Fibroblast of villous mesenchyme (primary cell): ENCODE results near the gene EIF5. TPM values are rescaled to one million over a fixed set of nuclear protein-coding genes. Genes with fewer than 3 reads are reported as not detected.

Source experiments
- DNase-seq: peaks from one replicate; pipeline ENCODE4 v3.0.0-alpha.2; 2010; ENCODE audit warnings: low read depth
- H3K4me3 ChIP-seq: 2 replicates; pipeline ENCODE4 v1.5.1; 2011; ENCODE audit warnings: low read depth, mild to moderate bottlenecking, low read length
- CTCF ChIP-seq: IDR thresholded peaks from 2 replicates; pipeline ENCODE4 v1.5.1; 2012; ENCODE audit warnings: low read depth, mild to moderate bottlenecking, low read length; ENCODE audit not compliant: insufficient read depth
- total RNA-seq: library from RNA; depleted of rRNA; stranded (reverse); fragments of >200 nt; gene quantifications from 2 replicates; pipeline ENCODE4 v1.2.3, GENCODE V29; 2012

The EIF5 gene
- total RNA-seq, 1 donor = 122 TPM

- DNase-seq = no peak
- H3K4me3 ChIP-seq = no peak overlapping the region
- no peak for TF ChIP-seq CTCF
These were observed 25.1 kb upstream of the EIF5 start for GRCh38 chr14:103308717-103309616.

DNA sequence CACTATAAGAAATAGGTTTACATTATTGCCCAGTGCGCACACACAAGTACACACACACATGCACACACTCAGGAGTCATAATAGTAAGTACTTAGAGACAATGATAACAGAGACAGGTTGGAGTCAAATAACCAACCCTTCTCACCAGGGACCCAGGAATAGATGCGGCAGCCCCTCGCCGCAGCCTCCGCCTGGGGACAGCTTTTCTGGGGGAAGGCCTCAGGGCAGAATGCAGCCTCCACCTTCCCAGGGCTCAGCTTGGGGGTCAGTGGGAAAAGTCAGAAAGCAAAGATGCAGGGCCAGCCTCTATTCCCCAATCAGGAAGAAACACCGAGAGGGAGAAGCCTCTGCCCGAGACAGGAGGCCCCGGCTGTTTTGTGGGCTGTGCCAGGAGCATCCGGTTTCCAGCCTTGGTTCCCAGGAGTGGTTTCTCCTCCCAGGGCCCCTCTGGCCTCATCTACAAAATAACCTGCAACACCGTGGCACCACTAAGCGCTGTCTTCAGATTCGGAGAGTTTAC lies 23.4 kb upstream of the EIF5 start:
- no peak for DNase-seq
- TF ChIP-seq CTCF = no peak
- no peak overlapping the region for H3K4me3 ChIP-seq

DNA sequence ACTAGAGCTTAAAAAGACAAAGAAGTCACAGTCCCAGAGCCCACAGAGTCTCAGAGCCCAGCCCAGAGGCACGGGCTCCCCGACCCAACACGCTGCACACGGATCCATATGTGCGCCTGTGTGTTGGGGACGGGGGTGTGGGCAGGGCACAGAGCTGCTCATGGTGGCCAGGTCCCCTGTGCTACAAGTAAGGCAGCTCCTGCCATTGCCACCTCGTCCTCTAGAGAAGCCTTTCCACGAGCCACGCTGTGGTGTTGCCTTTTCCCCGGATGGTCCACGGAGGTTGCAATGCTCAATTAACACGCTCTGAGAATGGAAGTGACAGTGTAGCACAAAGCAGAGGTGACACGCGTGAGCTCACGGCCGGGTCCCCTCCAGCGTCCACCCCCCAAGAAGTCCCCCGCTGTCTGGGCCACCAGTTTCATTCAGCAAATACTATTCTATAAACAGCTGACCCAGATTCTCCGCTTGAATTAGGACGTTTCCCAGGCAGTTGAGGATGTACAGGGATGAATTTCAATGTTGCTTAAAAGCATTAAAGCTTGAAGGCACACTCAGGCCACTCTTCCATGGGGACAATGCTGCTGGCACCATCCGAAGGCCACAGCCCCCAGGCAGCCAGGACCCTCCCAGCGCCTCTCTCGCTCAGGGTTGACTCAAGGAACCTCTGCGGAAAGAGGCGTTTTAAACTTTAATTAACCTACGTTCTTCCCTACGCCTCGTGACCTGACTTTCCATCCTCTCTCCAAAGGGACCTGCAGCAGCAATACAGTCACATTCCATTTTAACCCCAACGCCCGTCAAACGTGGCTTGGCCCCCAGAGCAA lies 22.7 kb upstream of the EIF5 start:
- no peak for TF ChIP-seq CTCF
- DNase-seq = no peak
- H3K4me3 ChIP-seq = no peak overlapping the region

DNA sequence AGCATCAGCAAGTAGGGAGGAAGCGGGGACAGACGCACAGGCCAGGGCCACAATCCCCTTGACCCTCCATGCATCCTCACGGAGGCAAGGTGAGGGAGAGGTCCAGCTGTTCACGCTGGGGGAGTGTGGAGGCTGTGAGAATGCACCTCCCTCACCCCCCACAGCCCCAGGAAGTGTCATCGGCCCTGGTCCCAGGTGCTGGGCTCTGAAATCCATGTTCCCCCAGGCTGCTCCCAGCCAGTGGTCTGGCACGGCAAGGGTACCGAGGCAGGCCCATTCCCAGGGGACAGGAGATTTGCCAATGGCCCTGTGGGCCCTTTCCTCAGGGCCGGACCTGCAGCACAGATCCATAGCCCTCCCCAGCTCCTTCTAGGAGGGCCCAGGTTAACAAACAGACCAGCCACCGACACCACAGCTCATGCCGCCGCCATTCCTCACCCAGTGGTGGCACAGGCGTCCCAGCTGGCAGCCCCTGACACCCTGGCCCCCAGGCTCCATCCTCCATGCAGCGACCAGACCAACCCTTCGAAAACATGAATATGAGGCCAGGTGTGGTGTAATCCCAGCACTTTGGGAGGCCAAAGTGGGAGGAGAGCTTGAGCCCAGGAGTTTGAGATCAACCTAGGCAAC lies 21.9 kb upstream of the EIF5 start:
- no peak for TF ChIP-seq CTCF
- DNase-seq = no peak
- no peak overlapping the region for H3K4me3 ChIP-seq

DNA sequence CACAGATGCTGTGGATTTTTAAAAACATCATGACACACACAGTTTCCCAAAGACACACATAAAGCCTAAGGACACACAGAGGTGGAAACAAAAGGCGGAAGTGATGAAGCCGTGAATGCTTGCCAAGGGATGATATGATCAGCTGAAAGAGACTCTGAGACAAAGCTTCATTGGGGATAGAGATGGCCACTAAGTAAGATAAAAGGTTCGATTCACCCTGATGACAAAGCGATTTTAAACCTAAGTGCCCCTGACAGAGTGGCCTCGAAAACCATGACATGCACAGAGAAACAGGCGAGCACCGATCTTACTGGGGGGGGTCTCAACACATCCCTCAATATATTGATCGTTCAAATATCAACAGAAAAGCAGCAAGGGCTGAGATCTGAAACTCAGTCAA lies 20.3 kb upstream of the EIF5 start:
- no peak for DNase-seq
- TF ChIP-seq CTCF = no peak
- H3K4me3 ChIP-seq = no peak overlapping the region

GRCh38 chr14:103314496-103315277 lies 19.4 kb upstream of the EIF5 start:
- no peak for TF ChIP-seq CTCF
- no peak overlapping the region for H3K4me3 ChIP-seq
- no peak for DNase-seq
